ENCODE measurements around the gene SPAG17. TPM values are rescaled to one million over a fixed set of nuclear protein-coding genes. Genes with fewer than 3 reads are reported as not detected.

Gene SPAG17
- total and polyA plus RNA-seq, 2 experiments from 2014 or later = 0.36 to 1.7 TPM

GRCh38 chr1:118210723-118211110 lies 25.7 kb upstream of the SPAG17 start:
- DNase-seq (ENCODE audit: low spot score) = no peak
- no peak overlapping the region for H3K4me2 ChIP-seq
- H3K27me3 ChIP-seq = no peaks in the 10 kb centered on the region
- TF ChIP-seq EZH2phosphoT487 (IDR thresholded peaks at IDR 0.05; ENCODE audit: low read depth, severe bottlenecking, unreplicated experiment) (no peak), EZH2 (IDR thresholded peaks at IDR 0.05; ENCODE audit: borderline replicate concordance) (no peak), CTCF (IDR thresholded peaks at IDR 0.05; ENCODE audit: poor library complexity) (no peak)
- no peaks in the 10 kb centered on the region for H3K36me3 ChIP-seq (replicated peaks; ENCODE audit: insufficient read depth, low read depth)
- H3K4me1 ChIP-seq (ENCODE audit: insufficient read depth) = no peaks in the 10 kb centered on the region
- WGBS (ENCODE audit: low lambda C conversion rate, missing lambda C conversion rate) = 87% methylated on average over 3 of the region's 3 CpGs
- no peak overlapping the region for H2AFZ ChIP-seq
- no peaks in the 10 kb centered on the region for H4K20me1 ChIP-seq (ENCODE audit: insufficient read depth, poor library complexity, severe bottlenecking)
- no peaks in the 10 kb centered on the region for H3K9me3 ChIP-seq (ENCODE audit: low read depth)
- no peaks in the 10 kb centered on the region for H3K9me2 ChIP-seq (replicated peaks; ENCODE audit: insufficient read depth)
- no peaks in the 10 kb centered on the region for H3K79me2 ChIP-seq
- H3K4me3 ChIP-seq = no peak overlapping the region
- no peak overlapping the region for H3K27ac ChIP-seq

GRCh38 chr1:118210051-118210722 lies 25.2 kb upstream of the SPAG17 start:
- Histone ChIP-seq H3K4me1 (ENCODE audit: insufficient read depth) (no peaks in the 10 kb centered on the region), H2AFZ (no peak overlapping the region), H3K9me2 (replicated peaks; ENCODE audit: insufficient read depth) (no peaks in the 10 kb centered on the region)

GRCh38 chr1:118209648-118210047 lies 24.6 kb upstream of the SPAG17 start:
- no peaks in the 10 kb centered on the region for H3K9me2 ChIP-seq (replicated peaks; ENCODE audit: insufficient read depth)
- TF ChIP-seq EZH2 (IDR thresholded peaks at IDR 0.05; ENCODE audit: borderline replicate concordance) = no peak
- no peak for TF ChIP-seq CTCF (IDR thresholded peaks at IDR 0.05; ENCODE audit: poor library complexity)
- no peak for TF ChIP-seq EZH2phosphoT487 (IDR thresholded peaks at IDR 0.05; ENCODE audit: low read depth, severe bottlenecking, unreplicated experiment)
- no peaks in the 10 kb centered on the region for H3K79me2 ChIP-seq
- no peaks in the 10 kb centered on the region for H3K4me1 ChIP-seq (ENCODE audit: insufficient read depth)
- DNase-seq (ENCODE audit: low spot score) = no peak
- H3K27me3 ChIP-seq = no peaks in the 10 kb centered on the region
- no peaks in the 10 kb centered on the region for H3K36me3 ChIP-seq (replicated peaks; ENCODE audit: insufficient read depth, low read depth)
- H4K20me1 ChIP-seq (ENCODE audit: insufficient read depth, poor library complexity, severe bottlenecking) = no peaks in the 10 kb centered on the region
- no peak overlapping the region for H3K4me3 ChIP-seq
- H3K9me3 ChIP-seq (ENCODE audit: low read depth) = no peaks in the 10 kb centered on the region
- no peak overlapping the region for H3K27ac ChIP-seq
- H3K4me2 ChIP-seq = no peak overlapping the region
- 85% methylated on average over 6 of the region's 6 CpGs for WGBS (ENCODE audit: low lambda C conversion rate, missing lambda C conversion rate)
- H2AFZ ChIP-seq = no peak overlapping the region

More at GRCh38 chr1:118210051-118210722, 25.2 kb upstream of the SPAG17 start:
- Histone ChIP-seq H3K27ac (no peak overlapping the region), H3K4me2 (no peak overlapping the region), H3K79me2 (no peaks in the 10 kb centered on the region), H3K4me3 (no peak overlapping the region), H4K20me1 (ENCODE audit: insufficient read depth, poor library complexity, severe bottlenecking) (no peaks in the 10 kb centered on the region), H3K9me3 (ENCODE audit: low read depth) (no peaks in the 10 kb centered on the region), H3K27me3 (no peaks in the 10 kb centered on the region), H3K36me3 (replicated peaks; ENCODE audit: insufficient read depth, low read depth) (no peaks in the 10 kb centered on the region)
- TF ChIP-seq EZH2 (IDR thresholded peaks at IDR 0.05; ENCODE audit: borderline replicate concordance) (no peak), CTCF (IDR thresholded peaks at IDR 0.05; ENCODE audit: poor library complexity) (no peak), EZH2phosphoT487 (IDR thresholded peaks at IDR 0.05; ENCODE audit: low read depth, severe bottlenecking, unreplicated experiment) (no peak)
- WGBS (ENCODE audit: low lambda C conversion rate, missing lambda C conversion rate) = 89% methylated on average over 1 of the region's 1 CpG
- no peak for DNase-seq (ENCODE audit: low spot score)

Data from hepatocyte (in vitro differentiated cells).